OCI-LY1 (cell line): ENCODE results near the gene WWP2.
"Not testable (repeated sequence)": the region's sequence is repeated elsewhere in the genome, so short reads cannot be mapped to it uniquely, and the experiment has no call there.

Source experiments
- H2AFZ ChIP-seq: fragments of 200-600 bp; sonication (generic), shearing (Covaris generic); 2 replicates; pipeline ENCODE4 v1.6.0; 2014; ENCODE audit warnings: antibody characterized with exemption, mild to moderate bottlenecking, low read length
- H3F3A ChIP-seq: fragments of 200-600 bp; sonication (generic), shearing (Covaris generic); 2 replicates; pipeline ENCODE4 v1.6.0; 2014; ENCODE audit warnings: mild to moderate bottlenecking, antibody characterized with exemption, low read length, moderate library complexity; ENCODE audit not compliant: insufficient read depth
- H3K27ac ChIP-seq: fragments of 200-600 bp; sonication (generic); 2 replicates; pipeline ENCODE4 v1.5.1; 2014; ENCODE audit warnings: low read length, mixed run types, mild to moderate bottlenecking, low read depth; ENCODE audit not compliant: poor library complexity, severe bottlenecking
- H3K27me3 ChIP-seq: fragments of 200-600 bp; sonication (generic); 2 replicates; pipeline ENCODE4 v1.6.0; 2014; ENCODE audit warnings: antibody characterized with exemption, mild to moderate bottlenecking, low read length, moderate library complexity; ENCODE audit not compliant: insufficient read depth
- H3K36me3 ChIP-seq: fragments of 200-600 bp; sonication (generic); 2 replicates; pipeline ENCODE4 v1.6.1; 2014; ENCODE audit warnings: mild to moderate bottlenecking, antibody characterized with exemption, low read length, moderate library complexity, mixed read lengths; ENCODE audit not compliant: insufficient read depth
- H3K4me1 ChIP-seq: fragments of 200-600 bp; sonication (generic); 2 replicates; pipeline ENCODE4 v1.5.1; 2014; ENCODE audit warnings: mild to moderate bottlenecking, low read length, moderate library complexity; ENCODE audit not compliant: insufficient read depth, severe bottlenecking
- H3K4me2 ChIP-seq: fragments of 200-600 bp; sonication (generic), shearing (Covaris generic); 2 replicates; pipeline ENCODE4 v1.6.1; 2014; ENCODE audit warnings: low read length
- H3K4me3 ChIP-seq: fragments of 200-600 bp; sonication (generic); 2 replicates; pipeline ENCODE4 v1.5.1; 2014; ENCODE audit warnings: low read length, low read depth, mild to moderate bottlenecking, mixed read lengths; ENCODE audit not compliant: poor library complexity, severe bottlenecking
- H3K79me2 ChIP-seq: fragments of 200-600 bp; shearing (Covaris generic); 2 replicates; pipeline ENCODE4 v1.6.1; 2016; ENCODE audit warnings: mixed run types, low read length, mixed read lengths; ENCODE audit not compliant: insufficient read depth
- H3K9ac ChIP-seq: fragments of 200-600 bp; sonication (generic), shearing (Covaris generic); 2 replicates; pipeline ENCODE4 v1.6.1; 2014; ENCODE audit warnings: mild to moderate bottlenecking, low read length, mixed read lengths
- H3K9me2 ChIP-seq: fragments of 200-600 bp; sonication (generic), shearing (Covaris generic); 2 replicates; pipeline ENCODE4 v1.6.1; 2014; ENCODE audit warnings: low read depth, mild to moderate bottlenecking, low read length, mixed read lengths
- H3K9me3 ChIP-seq: fragments of 200-600 bp; shearing (Covaris generic); 2 replicates; pipeline ENCODE4 v1.6.1; 2014; ENCODE audit warnings: low read length, mixed read lengths
- H4K20me1 ChIP-seq: fragments of 200-600 bp; sonication (generic), shearing (Covaris generic); 2 replicates; pipeline ENCODE4 v1.6.0; 2016; ENCODE audit warnings: mild to moderate bottlenecking, low read length; ENCODE audit not compliant: insufficient read depth
- CTCF ChIP-seq: fragments of 200-600 bp; sonication (generic), shearing (Covaris generic); IDR thresholded peaks from 2 replicates; pipeline ENCODE4 v1.5.1; 2017; ENCODE audit warnings: mild to moderate bottlenecking, antibody characterized with exemption, low read length, moderate library complexity, mixed read lengths
- EZH2 ChIP-seq: fragments of 200-600 bp; sonication (generic), shearing (Covaris generic); IDR thresholded peaks from 2 replicates; pipeline ENCODE4 v1.8.0; 2017; ENCODE audit warnings: borderline replicate concordance, mixed run types, mild to moderate bottlenecking, antibody characterized with exemption, low read length, moderate library complexity, mixed read lengths

WWP2 gene

GRCh38 chr16:69781118-69781517, 19.0 kb downstream of the WWP2 start:
- Histone ChIP-seq H3K27ac (no peak overlapping the region), H3K79me2 (peaks cover under 1% of the 10 kb centered on the region; the same call in 1 of the 2 replicates), H3F3A (no peaks in the 10 kb centered on the region), H4K20me1 (no peaks in the 10 kb centered on the region), H3K27me3 (no peaks in the 10 kb centered on the region), H3K36me3 (peaks cover 7% of the 10 kb centered on the region), H3K4me3 (no peak overlapping the region), H2AFZ (no peak overlapping the region), H3K9me3 (no peaks in the 10 kb centered on the region), H3K4me1 (no peaks in the 10 kb centered on the region), H3K9ac (no peak overlapping the region), H3K9me2 (no peaks in the 10 kb centered on the region), H3K4me2 (no peak overlapping the region)
- TF ChIP-seq EZH2 (no peak), CTCF (no peak)

- Histone ChIP-seq H3K36me3 (peaks cover 22% of the 10 kb centered on the region), H4K20me1 (no peaks in the 10 kb centered on the region), H3K27me3 (no peaks in the 10 kb centered on the region), H3K4me2 (no peak overlapping the region), H3K79me2 (no peaks in the 10 kb centered on the region), H3K9ac (no peak overlapping the region), H3K4me1 (no peaks in the 10 kb centered on the region), H2AFZ (no peak overlapping the region), H3K9me2 (no peaks in the 10 kb centered on the region), H3K27ac (no peak overlapping the region), H3K4me3 (no peak overlapping the region), H3F3A (no peaks in the 10 kb centered on the region), H3K9me3 (no peaks in the 10 kb centered on the region)
- no peak for TF ChIP-seq CTCF
Observed at GRCh38 chr16:69784586-69784985, 22.5 kb downstream of the WWP2 start.

- Histone ChIP-seq H3K36me3 (peaks cover 22% of the 10 kb centered on the region), H3K4me2 (no peak overlapping the region), H3F3A (no peaks in the 10 kb centered on the region), H3K9me2 (no peaks in the 10 kb centered on the region), H4K20me1 (no peaks in the 10 kb centered on the region), H3K9ac (no peak overlapping the region), H3K27me3 (no peaks in the 10 kb centered on the region), H3K79me2 (no peaks in the 10 kb centered on the region), H3K4me1 (no peaks in the 10 kb centered on the region), H3K9me3 (no peaks in the 10 kb centered on the region), H3K4me3 (no peak overlapping the region), H3K27ac (no peak overlapping the region), H2AFZ (no peak overlapping the region)
- TF ChIP-seq CTCF (no peak), EZH2 (no peak)
Observed at GRCh38 chr16:69787883-69788282, 25.8 kb downstream of the WWP2 start.

GRCh38 chr16:69791391-69791847, 29.3 kb downstream of the WWP2 start:
- H3K27ac ChIP-seq, H2AFZ ChIP-seq, H3K9me2 ChIP-seq, H3F3A ChIP-seq, H3K4me2 ChIP-seq, H3K79me2 ChIP-seq, H3K4me3 ChIP-seq, H3K4me1 ChIP-seq, H3K27me3 ChIP-seq, H3K9ac ChIP-seq, H3K9me3 ChIP-seq, H4K20me1 ChIP-seq: not testable (repeated sequence)
- H3K36me3 ChIP-seq, result peaks cover 18% of the 10 kb centered on the region; the same call in 1 of the 2 replicates
